Measurements from ENCODE around the gene SNAPIN.

DNA sequence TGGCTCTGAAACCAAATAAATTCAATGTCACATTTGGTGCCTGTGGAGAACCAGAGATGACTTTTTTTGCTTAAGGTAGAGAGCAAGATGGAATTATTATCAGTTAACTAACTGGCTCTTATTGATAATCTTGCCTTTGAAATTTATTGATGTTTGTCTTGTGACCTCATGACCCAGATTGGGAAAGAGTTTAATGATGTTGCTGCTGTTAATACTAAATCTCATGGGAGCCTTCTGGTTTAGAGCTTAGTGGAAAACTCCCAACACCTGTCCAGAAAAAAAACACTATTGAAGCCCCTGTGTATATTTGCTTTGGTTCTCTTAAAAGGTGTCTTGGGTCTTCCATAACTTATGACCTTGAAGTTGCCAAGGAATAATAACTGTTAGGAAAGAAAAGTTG is 14.7 kb upstream of the SNAPIN start:
- no peak for TF ChIP-seq POLR2A (IDR thresholded peaks at IDR 0.05)
- TF ChIP-seq, protein P1, sequence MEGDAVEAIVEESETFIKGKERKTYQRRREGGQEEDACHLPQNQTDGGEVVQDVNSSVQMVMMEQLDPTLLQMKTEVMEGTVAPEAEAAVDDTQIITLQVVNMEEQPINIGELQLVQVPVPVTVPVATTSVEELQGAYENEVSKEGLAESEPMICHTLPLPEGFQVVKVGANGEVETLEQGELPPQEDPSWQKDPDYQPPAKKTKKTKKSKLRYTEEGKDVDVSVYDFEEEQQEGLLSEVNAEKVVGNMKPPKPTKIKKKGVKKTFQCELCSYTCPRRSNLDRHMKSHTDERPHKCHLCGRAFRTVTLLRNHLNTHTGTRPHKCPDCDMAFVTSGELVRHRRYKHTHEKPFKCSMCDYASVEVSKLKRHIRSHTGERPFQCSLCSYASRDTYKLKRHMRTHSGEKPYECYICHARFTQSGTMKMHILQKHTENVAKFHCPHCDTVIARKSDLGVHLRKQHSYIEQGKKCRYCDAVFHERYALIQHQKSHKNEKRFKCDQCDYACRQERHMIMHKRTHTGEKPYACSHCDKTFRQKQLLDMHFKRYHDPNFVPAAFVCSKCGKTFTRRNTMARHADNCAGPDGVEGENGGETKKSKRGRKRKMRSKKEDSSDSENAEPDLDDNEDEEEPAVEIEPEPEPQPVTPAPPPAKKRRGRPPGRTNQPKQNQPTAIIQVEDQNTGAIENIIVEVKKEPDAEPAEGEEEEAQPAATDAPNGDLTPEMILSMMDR (IDR thresholded peaks at IDR 0.05), result no peak

All from esophagus squamous epithelium (tissue), 4 donors.